T-helper 2 cell treated with Interferon-gamma antibody and Interleukin-4, amounts not matched to agents 5 μg/mL and 100 μg/mL, for 36 hours (primary cell): ENCODE results near the gene HHIPL2.
"Not testable (repeated sequence)": the region's sequence is repeated elsewhere in the genome, so short reads cannot be mapped to it uniquely, and the experiment has no call there.

Source experiments
- DNase-seq: peaks from one replicate; pipeline ENCODE4 v3.0.0; 2021; ENCODE audit warnings: low spot score
- H3K27ac Mint-ChIP-seq: one replicate; pipeline ENCODE4 v1.8.0; 2021; ENCODE audit warnings: mild to moderate bottlenecking, mixed read lengths
- H3K27me3 Mint-ChIP-seq: one replicate; pipeline ENCODE4 v1.8.0; 2021; ENCODE audit warnings: low read depth, mixed read lengths
- H3K36me3 Mint-ChIP-seq: one replicate; pipeline ENCODE4 v1.8.0; 2021; ENCODE audit warnings: low read depth, mixed read lengths
- H3K4me1 Mint-ChIP-seq: one replicate; pipeline ENCODE4 v1.8.0; 2021; ENCODE audit warnings: low read depth, mixed read lengths
- H3K4me3 Mint-ChIP-seq: one replicate; pipeline ENCODE4 v1.8.0; 2022; ENCODE audit warnings: mild to moderate bottlenecking, moderate library complexity, mixed read lengths
- H3K9me3 Mint-ChIP-seq: one replicate; pipeline ENCODE4 v1.8.0; 2021; ENCODE audit warnings: mixed read lengths

HHIPL2 gene

DNA sequence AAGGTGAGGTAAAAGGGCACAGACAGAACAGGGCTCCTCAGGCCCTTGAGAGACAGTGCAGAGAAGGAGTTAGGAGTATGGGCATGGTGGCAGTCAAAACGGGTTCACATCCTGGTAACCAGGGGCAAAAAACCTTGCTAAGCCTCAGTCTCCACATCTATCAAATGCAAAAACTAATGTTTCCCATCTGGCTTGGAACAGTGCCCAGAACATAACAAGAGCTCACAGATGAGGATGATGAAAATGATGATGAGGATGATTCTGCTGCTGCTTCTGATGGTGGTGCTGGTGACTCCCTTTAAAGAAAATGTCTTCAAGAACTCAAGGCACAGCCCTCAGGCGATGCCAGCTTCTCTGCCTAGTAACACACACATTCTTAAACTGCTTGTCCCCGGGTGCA is 24.1 kb downstream of the HHIPL2 start:
- Mint-ChIP-seq H3K4me1 (peaks cover 2% of the 10 kb centered on the region), H3K27me3 (peaks cover 6% of the 10 kb centered on the region), H3K9me3 (no peaks in the 10 kb centered on the region), H3K36me3 (no peaks in the 10 kb centered on the region), H3K27ac (no peak overlapping the region), H3K4me3 (no peak overlapping the region)
- no peak for DNase-seq

- Mint-ChIP-seq H3K9me3 (no peaks in the 10 kb centered on the region), H3K27ac (no peak overlapping the region), H3K36me3 (no peaks in the 10 kb centered on the region), H3K4me1 (peaks cover 2% of the 10 kb centered on the region), H3K27me3 (peaks cover 6% of the 10 kb centered on the region), H3K4me3 (no peak overlapping the region)
- DNase-seq: no peak
Measured at GRCh38 chr1:222522105-222522915, 25.6 kb downstream of the HHIPL2 start.

DNA sequence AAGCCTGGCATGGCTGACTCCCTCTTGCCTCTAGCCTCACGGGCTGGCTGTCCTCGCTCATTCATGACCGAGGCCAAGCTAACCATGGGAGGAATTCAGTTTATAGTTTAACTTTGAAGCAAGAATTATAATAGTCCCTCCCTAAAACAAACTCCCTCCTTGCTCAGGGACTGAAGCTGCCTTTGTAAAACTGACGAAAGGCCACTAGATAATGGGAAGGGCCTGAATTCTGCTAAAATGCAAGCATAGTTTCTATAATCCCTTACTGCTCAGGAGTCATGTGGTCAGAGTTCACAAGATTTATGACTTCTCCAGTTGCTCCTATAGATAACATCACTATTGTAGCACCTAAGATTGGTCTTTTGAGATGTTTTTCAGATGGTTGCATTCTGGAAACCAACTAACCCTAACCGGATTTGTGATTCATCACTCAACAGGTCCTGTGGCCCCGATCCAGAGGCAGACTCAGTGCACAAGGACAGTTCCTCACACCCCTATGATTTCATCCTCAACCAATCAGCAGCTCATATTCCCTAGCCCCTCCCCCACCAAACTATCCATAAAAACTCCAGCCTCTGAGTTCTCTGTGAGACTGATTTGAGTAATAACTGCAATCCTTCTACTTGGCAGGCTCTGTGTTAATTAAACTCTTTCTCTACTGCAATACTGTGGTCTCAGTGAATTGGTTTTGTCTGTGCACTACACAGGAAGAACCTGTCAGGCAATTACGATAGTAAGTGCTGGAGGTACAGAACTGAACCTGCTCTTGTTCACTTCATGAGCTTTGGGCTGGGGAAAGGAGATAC is 26.4 kb downstream of the HHIPL2 start:
- Mint-ChIP-seq H3K9me3 (no peaks in the 10 kb centered on the region), H3K4me3 (no peak overlapping the region), H3K27ac (no peak overlapping the region), H3K4me1 (peaks cover 2% of the 10 kb centered on the region), H3K36me3 (no peaks in the 10 kb centered on the region), H3K27me3 (peaks cover 6% of the 10 kb centered on the region)
- no peak for DNase-seq

DNA sequence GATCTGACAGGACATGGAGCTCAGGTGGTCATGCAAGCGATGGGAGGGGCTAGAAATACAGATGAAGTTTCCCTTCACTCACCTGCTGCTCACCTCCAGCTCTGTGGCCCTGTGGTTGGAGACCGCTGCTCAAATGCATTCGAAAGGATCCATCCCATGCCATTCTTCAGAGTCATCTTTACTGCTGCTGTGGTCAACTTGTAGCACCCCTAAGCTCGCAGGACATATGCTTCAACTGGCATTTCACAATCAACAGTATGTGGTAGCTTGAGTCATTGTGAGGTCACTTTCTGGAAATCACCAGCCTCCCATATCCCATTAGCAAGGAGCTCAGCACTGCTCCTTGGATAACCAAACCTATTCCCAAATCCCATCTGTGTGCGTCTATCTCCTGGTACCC is 58.4 kb downstream of the HHIPL2 start:
- not testable (repeated sequence) for H3K36me3 Mint-ChIP-seq, H3K4me3 Mint-ChIP-seq, H3K27ac Mint-ChIP-seq, H3K27me3 Mint-ChIP-seq, H3K4me1 Mint-ChIP-seq, DNase-seq, H3K9me3 Mint-ChIP-seq

DNA sequence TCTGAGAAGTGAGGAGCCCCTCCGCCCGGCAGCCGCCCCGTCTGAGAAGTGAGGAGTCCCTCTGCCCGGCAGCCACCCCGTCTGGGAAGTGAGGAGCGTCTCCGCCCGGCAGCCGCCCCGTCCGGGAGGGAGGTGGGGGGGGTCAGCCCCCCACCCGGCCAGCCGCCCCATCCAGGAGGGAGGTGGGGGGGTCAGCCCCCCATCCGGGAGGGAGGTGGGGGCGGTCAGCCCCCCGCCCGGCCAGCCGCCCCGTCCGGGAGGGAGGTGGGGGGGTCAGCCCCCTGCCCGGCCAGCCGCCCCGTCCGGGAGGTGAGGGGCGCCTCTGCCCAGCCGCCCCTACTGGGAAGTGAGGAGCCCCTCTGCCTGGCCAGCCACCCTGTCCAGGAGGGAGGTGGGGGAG is 60.1 kb downstream of the HHIPL2 start:
- H3K27ac Mint-ChIP-seq: not testable (repeated sequence)

DNA sequence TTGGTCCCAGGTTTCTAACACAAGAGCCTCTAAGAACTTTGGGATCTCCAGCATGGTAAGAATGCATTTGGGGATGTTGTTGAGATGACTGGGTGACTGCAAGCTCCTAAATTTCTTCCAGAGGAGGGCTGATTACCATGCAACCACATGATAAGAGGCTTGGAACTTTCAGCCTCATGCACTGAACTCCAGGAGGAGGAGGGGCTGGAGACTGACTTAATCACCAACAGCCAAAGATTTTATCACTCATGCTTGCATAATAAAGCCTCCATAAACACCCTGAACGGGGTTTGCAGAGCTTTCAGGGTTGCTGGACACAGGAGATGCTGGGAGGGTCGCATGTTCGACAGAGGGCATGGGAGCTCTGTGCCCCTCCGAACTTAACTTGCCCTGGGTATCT is 63.9 kb downstream of the HHIPL2 start:
- DNase-seq, H3K4me3 Mint-ChIP-seq, H3K27me3 Mint-ChIP-seq, H3K36me3 Mint-ChIP-seq, H3K4me1 Mint-ChIP-seq, H3K27ac Mint-ChIP-seq, H3K9me3 Mint-ChIP-seq: not testable (repeated sequence)

More for the DNA sequence above, 60.1 kb downstream of the HHIPL2 start:
- H3K36me3 Mint-ChIP-seq, H3K4me1 Mint-ChIP-seq, H3K9me3 Mint-ChIP-seq, DNase-seq, H3K4me3 Mint-ChIP-seq, H3K27me3 Mint-ChIP-seq: not testable (repeated sequence)

GRCh38 chr1:222479567-222479966 is 68.3 kb downstream of the HHIPL2 start:
- H3K27me3 Mint-ChIP-seq, H3K27ac Mint-ChIP-seq, DNase-seq, H3K9me3 Mint-ChIP-seq, H3K4me1 Mint-ChIP-seq, H3K36me3 Mint-ChIP-seq: not testable (repeated sequence)
- peak overlapping the region; percentile 40 for H3K4me3 Mint-ChIP-seq

DNA sequence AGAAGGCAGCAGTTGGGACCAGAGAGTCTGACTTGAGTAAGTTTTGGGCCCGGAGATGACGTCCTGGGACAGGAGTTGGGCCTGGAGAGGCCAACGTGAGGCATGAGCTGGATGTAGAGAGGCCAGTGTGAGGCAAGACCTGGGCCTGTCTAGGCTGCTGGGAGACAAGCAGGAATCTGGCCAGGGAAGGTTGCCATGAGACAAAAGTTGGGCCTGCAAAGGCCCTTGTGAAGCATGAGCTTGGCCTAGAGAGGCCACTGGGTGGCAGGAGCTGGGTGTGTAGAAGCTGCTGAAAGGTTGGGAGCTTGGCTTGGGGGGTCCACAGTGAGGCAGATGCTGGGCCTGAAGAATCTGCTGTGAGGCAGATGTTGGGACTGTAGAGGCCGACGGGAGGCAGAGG is 71.5 kb downstream of the HHIPL2 start:
- not testable (repeated sequence) for H3K36me3 Mint-ChIP-seq, H3K9me3 Mint-ChIP-seq, H3K4me1 Mint-ChIP-seq, DNase-seq, H3K27me3 Mint-ChIP-seq, H3K4me3 Mint-ChIP-seq, H3K27ac Mint-ChIP-seq

DNA sequence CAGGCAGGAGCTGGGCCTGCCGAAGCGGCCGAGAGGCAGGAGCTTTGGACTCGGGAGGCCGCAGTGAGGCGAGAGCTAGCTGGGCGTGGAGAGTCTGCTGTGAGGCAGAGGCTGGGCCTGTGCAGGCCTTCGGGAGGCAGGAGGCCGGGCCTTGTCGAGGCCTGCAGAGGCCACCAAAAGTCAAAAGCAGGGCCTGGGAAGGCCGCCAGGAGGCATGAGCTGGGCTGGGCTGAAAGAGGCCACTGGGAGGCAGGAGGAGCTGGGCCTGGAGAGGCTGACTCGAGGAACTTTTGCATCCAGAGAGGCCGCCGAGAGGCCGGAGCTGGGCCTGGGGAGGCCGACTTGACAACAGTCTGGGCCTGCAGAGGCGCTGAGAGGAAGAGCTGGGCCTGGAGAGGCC is 74.2 kb downstream of the HHIPL2 start:
- H3K27me3 Mint-ChIP-seq, H3K27ac Mint-ChIP-seq, H3K4me1 Mint-ChIP-seq, DNase-seq, H3K9me3 Mint-ChIP-seq, H3K36me3 Mint-ChIP-seq, H3K4me3 Mint-ChIP-seq: not testable (repeated sequence)

GRCh38 chr1:222472776-222473540 is 74.9 kb downstream of the HHIPL2 start:
- not testable (repeated sequence) for H3K27me3 Mint-ChIP-seq, DNase-seq, H3K27ac Mint-ChIP-seq, H3K36me3 Mint-ChIP-seq, H3K4me3 Mint-ChIP-seq, H3K9me3 Mint-ChIP-seq, H3K4me1 Mint-ChIP-seq
